Tibial nerve (tissue), 4 donors: ENCODE measurements around the gene CT45A5. TPM values are rescaled to one million over a fixed set of nuclear protein-coding genes. Genes with fewer than 3 reads are reported as not detected.
"Not testable (repeated sequence)": the region's sequence is repeated elsewhere in the genome, so short reads cannot be mapped to it uniquely, and the experiment has no call there.

ENCODE experiments used
- DNase-seq, 2 donors: peaks; one replicate each; pipeline ENCODE4 v3.0.0-alpha.2; 2019; ENCODE audit warnings: low spot score in 2 of 2
- H3K27ac ChIP-seq, 4 donors: fragments of 200-600 bp; sonication (generic) in 3 of 4; one replicate each; pipeline ENCODE4 v1.5.1; 2017 to 2019; ENCODE audit warnings: mild to moderate bottlenecking in 1 of 4
- H3K27me3 ChIP-seq, 2 donors: fragments of 200-600 bp; sonication (generic) in 1 of 2; one replicate each; pipeline versions ENCODE4 v1.5.1 to v1.6.0; 2017 to 2019
- H3K36me3 ChIP-seq, 3 donors: fragments of 200-600 bp; sonication (generic); one replicate each; pipeline ENCODE4 v1.5.1; 2018 to 2019
- H3K4me1 ChIP-seq, 4 donors: fragments of 200-600 bp; sonication (generic) in 3 of 4; one replicate each; pipeline ENCODE4 v1.5.1; 2017 to 2019
- H3K4me3 ChIP-seq, 4 donors: fragments of 200-600 bp; sonication (generic) in 3 of 4; one replicate each; pipeline ENCODE4 v1.5.1; 2017 to 2019; ENCODE audit warnings: mild to moderate bottlenecking in 1 of 4, moderate library complexity in 1 of 4
- H3K9me3 ChIP-seq, 4 donors: fragments of 200-600 bp; sonication (generic) in 3 of 4; one replicate each; pipeline ENCODE4 v1.5.1; 2017 to 2019
- EP300 ChIP-seq, 2 donors: sonication (generic); formaldehyde crosslinking; IDR thresholded peaks; one replicate each; pipeline ENCODE4 v1.6.1; 2017; ENCODE audit warnings: antibody characterized with exemption in 2 of 2, mild to moderate bottlenecking in 1 of 2
- POLR2A ChIP-seq, 2 donors: fragments of 450-650 bp; IDR thresholded peaks; one replicate each; pipeline ENCODE4 v1.6.1; 2017; ENCODE audit warnings: antibody characterized with exemption in 2 of 2, mild to moderate bottlenecking in 2 of 2, moderate library complexity in 2 of 2
- WGBS, 2 donors: methylation state at CpG; one replicate each; pipeline ENCODE4 v1.1.5; 2018; 5-methylcytosine and 5-hydroxymethylcytosine counted together
- total RNA-seq, 4 donors: library from RNA; depleted of rRNA; stranded (reverse); fragments of >200 nt; gene quantifications; one replicate each; pipeline ENCODE4 v1.1.0, GENCODE V29; 2016
- TF ChIP-seq, protein P1 (sequence below), 5 experiments: fragments of 200-600 bp in 3 of 5; fragments of 450-650 bp in 2 of 5; sonication (generic) in 3 of 5; IDR thresholded peaks; one replicate each; pipeline ENCODE4 v1.5.1; 2016 to 2019; ENCODE audit warnings: antibody characterized with exemption in 5 of 5, mild to moderate bottlenecking in 3 of 5, moderate library complexity in 2 of 5

Gene CT45A5, protein sequence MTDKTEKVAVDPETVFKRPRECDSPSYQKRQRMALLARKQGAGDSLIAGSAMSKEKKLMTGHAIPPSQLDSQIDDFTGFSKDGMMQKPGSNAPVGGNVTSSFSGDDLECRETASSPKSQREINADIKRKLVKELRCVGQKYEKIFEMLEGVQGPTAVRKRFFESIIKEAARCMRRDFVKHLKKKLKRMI
- not detected for total RNA-seq

DNA sequence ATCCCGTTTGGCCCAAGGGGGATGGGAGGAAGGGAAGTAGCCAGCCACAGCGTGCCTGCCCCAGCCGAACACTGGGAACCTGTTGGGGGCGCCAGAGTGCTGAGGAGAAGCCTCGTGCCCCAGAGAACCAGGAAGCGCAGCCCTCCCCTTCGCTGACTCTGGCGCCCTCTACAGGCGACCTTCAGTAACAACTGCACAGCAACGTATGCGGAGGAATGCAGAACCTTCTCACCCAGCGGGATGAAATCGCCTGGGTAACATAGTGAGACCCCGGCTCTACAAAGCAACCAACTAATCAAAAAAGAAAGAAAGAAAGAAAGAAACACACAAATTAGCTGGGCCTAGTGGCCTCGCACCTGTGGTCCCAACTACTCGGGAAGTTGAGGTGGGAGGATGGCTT lies at the start of gene CT45A5:
Gene CT45A5, minus strand, starts transcription at position 101 of the 400 bp plus-strand sequence. CDS start 3,774 bp downstream, outside the sequence.
- H3K27ac ChIP-seq, DNase-seq, H3K4me1 ChIP-seq, H3K9me3 ChIP-seq, H3K27me3 ChIP-seq, H3K36me3 ChIP-seq, H3K4me3 ChIP-seq: not testable (repeated sequence)
- no CpG with 5 or more reads among the region's 16 CpGs for WGBS, 2 donors

DNA sequence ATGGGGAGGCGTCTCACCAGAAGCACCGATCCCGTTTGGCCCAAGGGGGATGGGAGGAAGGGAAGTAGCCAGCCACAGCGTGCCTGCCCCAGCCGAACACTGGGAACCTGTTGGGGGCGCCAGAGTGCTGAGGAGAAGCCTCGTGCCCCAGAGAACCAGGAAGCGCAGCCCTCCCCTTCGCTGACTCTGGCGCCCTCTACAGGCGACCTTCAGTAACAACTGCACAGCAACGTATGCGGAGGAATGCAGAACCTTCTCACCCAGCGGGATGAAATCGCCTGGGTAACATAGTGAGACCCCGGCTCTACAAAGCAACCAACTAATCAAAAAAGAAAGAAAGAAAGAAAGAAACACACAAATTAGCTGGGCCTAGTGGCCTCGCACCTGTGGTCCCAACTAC lies 34.6 kb upstream of the CT45A5 start, which contains the start of gene CT45A2:
Gene CT45A2, minus strand, starts transcription at position 101 of the 400 bp plus-strand sequence. CDS start 3,747 bp downstream, outside the sequence.
- H3K9me3 ChIP-seq, DNase-seq, H3K27me3 ChIP-seq, H3K36me3 ChIP-seq, H3K4me3 ChIP-seq, H3K4me1 ChIP-seq, H3K27ac ChIP-seq: not testable (repeated sequence)
- no CpG with 5 or more reads among the region's 17 CpGs for WGBS, 2 donors

DNA sequence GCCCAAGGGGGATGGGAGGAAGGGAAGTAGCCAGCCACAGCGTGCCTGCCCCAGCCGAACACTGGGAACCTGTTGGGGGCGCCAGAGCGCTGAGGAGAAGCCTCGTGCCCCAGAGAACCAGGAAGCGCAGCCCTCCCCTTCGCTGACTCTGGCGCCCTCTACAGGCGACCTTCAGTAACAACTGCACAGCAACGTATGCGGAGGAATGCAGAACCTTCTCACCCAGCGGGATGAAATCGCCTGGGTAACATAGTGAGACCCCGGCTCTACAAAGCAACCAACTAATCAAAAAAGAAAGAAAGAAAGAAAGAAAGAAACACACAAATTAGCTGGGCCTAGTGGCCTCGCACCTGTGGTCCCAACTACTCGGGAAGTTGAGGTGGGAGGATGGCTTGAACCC lies 17.4 kb upstream of the CT45A5 start, which contains the start of gene CT45A6:
Gene CT45A6, minus strand, starts transcription at position 101 of the 400 bp plus-strand sequence. CDS start 3,794 bp downstream, outside the sequence.
- WGBS, 2 donors, result no CpG with 5 or more reads among the region's 16 CpGs
- not testable (repeated sequence) for H3K4me3 ChIP-seq, H3K27ac ChIP-seq, H3K36me3 ChIP-seq, DNase-seq, H3K4me1 ChIP-seq, H3K27me3 ChIP-seq, H3K9me3 ChIP-seq

DNA sequence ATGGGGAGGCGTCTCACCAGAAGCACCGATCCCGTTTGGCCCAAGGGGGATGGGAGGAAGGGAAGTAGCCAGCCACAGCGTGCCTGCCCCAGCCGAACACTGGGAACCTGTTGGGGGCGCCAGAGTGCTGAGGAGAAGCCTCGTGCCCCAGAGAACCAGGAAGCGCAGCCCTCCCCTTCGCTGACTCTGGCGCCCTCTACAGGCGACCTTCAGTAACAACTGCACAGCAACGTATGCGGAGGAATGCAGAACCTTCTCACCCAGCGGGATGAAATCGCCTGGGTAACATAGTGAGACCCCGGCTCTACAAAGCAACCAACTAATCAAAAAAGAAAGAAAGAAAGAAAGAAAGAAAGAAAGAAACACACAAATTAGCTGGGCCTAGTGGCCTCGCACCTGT lies 17.2 kb downstream of the CT45A5 start, which contains the start of gene CT45A3:
Gene CT45A3, minus strand, starts transcription at position 101 of the 400 bp plus-strand sequence. CDS start 3,747 bp downstream, outside the sequence.
- whole genome bisulfite sequencing, 2 donors, result no CpG with 5 or more reads among the region's 17 CpGs
- not testable (repeated sequence) for H3K27me3 ChIP-seq, H3K36me3 ChIP-seq, H3K27ac ChIP-seq, H3K4me1 ChIP-seq, H3K4me3 ChIP-seq, DNase-seq, H3K9me3 ChIP-seq

DNA sequence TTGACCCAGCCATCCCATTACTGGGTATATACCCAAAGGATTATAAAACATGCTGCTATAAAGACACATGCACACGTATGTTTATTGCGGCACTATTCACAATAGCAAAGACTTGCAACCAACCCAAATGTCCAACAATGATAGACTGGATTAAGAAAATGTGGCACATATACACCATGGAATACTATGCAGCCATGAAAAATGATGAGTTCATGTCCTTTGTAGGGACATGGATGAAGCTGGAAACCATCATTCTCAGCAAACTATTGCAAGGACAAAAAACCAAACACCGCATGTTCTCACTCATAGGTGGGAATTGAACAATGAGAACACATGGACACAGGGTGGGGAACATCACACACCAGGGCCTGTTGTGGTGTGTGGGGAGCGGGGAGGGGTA lies 40.6 kb downstream of the CT45A5 start:
- H3K9me3 ChIP-seq, result not testable (repeated sequence)

DNA sequence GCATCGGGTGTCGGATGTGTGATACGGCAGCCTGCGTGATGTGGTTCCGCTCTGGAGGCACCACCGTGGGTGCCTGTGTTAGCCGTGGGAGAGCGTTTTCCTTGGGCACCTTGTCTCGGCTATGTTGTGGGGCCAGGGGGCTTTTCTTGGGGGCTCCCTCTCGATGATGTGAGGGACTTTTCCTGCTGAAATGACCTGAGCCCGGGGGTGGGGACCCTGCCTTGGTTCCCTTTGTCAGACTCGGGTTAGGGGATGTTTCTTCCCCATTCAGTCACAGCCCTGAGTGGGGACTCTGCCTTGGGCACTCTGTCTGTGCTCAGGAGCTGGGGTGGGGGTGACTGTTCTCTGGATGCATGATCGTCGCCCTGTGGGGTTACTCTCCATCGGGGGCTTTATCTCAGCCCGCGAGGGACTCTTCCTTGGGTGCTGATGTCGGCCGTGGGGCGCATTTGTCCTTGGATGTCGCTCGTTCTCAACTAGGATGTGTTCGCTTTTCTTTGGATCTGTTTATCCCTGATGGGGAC lies 44.0 kb downstream of the CT45A5 start:
- WGBS, 2 donors, result 78 to 94% methylated on average over 11 to 20 of the region's 23 CpGs
- Histone ChIP-seq H3K4me3 (no peak overlapping the region), H3K4me1 (no peaks in the 10 kb centered on the region), H3K27me3 (no peaks in the 10 kb centered on the region), H3K9me3 (no peaks in the 10 kb centered on the region), H3K36me3 (no peaks in the 10 kb centered on the region), H3K27ac (no peak overlapping the region)
- DNase-seq, result no peak
- TF ChIP-seq EP300 (IDR thresholded peaks at IDR 0.05), result no peak
- TF ChIP-seq POLR2A (IDR thresholded peaks at IDR 0.05), result no peak
- TF ChIP-seq, protein P1, sequence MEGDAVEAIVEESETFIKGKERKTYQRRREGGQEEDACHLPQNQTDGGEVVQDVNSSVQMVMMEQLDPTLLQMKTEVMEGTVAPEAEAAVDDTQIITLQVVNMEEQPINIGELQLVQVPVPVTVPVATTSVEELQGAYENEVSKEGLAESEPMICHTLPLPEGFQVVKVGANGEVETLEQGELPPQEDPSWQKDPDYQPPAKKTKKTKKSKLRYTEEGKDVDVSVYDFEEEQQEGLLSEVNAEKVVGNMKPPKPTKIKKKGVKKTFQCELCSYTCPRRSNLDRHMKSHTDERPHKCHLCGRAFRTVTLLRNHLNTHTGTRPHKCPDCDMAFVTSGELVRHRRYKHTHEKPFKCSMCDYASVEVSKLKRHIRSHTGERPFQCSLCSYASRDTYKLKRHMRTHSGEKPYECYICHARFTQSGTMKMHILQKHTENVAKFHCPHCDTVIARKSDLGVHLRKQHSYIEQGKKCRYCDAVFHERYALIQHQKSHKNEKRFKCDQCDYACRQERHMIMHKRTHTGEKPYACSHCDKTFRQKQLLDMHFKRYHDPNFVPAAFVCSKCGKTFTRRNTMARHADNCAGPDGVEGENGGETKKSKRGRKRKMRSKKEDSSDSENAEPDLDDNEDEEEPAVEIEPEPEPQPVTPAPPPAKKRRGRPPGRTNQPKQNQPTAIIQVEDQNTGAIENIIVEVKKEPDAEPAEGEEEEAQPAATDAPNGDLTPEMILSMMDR (IDR thresholded peaks at IDR 0.05), result no peak

More for the DNA sequence above, 40.6 kb downstream of the CT45A5 start:
- not testable (repeated sequence) for H3K27ac ChIP-seq, H3K4me1 ChIP-seq, H3K27me3 ChIP-seq, H3K4me3 ChIP-seq, DNase-seq, H3K36me3 ChIP-seq
- 86 to 96% methylated on average over 4 of the region's 4 CpGs for WGBS, 2 donors

DNA sequence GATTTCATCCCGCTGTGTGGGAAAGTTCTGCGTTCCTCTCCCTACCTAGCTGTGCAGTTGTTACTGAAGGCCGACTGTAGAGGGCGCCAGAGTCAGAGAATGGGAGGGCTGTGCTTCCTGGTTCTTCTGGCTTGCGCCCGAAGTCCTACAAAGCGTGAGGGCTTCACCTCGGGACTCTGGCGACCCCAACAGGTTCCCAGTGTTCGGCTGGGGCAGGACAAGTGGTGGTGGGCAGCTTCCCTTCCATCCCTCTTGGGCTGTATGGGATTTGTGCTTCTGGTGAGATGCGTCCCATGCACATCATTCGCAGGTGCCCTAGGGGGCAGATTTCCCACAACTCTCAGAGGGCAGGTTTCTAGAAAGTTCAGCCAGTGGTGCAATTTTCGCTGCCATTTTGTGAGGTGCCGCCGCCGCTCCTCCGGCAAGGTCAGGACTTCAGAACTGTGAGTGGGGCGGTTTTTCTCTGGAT lies 44.6 kb downstream of the CT45A5 start:
- no peaks in the 10 kb centered on the region for H3K4me1 ChIP-seq
- H3K27me3 ChIP-seq, result no peaks in the 10 kb centered on the region
- WGBS, 2 donors, result 66 to 75% methylated on average over 11 to 18 of the region's 18 CpGs
- no peak overlapping the region for H3K27ac ChIP-seq
- TF ChIP-seq EP300 (IDR thresholded peaks at IDR 0.05) (no peak), POLR2A (IDR thresholded peaks at IDR 0.05) (no peak)
- TF ChIP-seq, protein P1 (IDR thresholded peaks at IDR 0.05), result peak in 1 of 5 experiments; percentile 24
- no peaks in the 10 kb centered on the region for H3K9me3 ChIP-seq
- no peak for DNase-seq
- H3K36me3 ChIP-seq, result no peaks in the 10 kb centered on the region
- H3K4me3 ChIP-seq, result no peak overlapping the region
